Kidney epithelial cell (primary cell): Measurements from ENCODE around the gene ELAVL1. TPM values are rescaled to one million over a fixed set of nuclear protein-coding genes. Genes with fewer than 3 reads are reported as not detected.

Experiments used
- DNase-seq: peaks from one replicate; pipeline ENCODE4 v3.0.0-alpha.2; 2010; ENCODE audit warnings: low read depth
- H3K27me3 ChIP-seq: 2 replicates; pipeline ENCODE4 v1.6.0; 2011; ENCODE audit warnings: low read length; ENCODE audit not compliant: control insufficient read depth, insufficient read depth
- H3K36me3 ChIP-seq: 2 replicates; pipeline ENCODE4 v1.5.1; 2011; ENCODE audit warnings: low read length; ENCODE audit not compliant: control insufficient read depth, insufficient read depth
- H3K4me3 ChIP-seq: 2 replicates; pipeline ENCODE4 v1.5.1; 2011; ENCODE audit warnings: low read depth, mild to moderate bottlenecking, control low read depth, low read length
- total RNA-seq: library from RNA; depleted of rRNA; stranded (reverse); fragments of >200 nt; gene quantifications from 2 replicates; pipeline ENCODE4 v1.2.3, GENCODE V29; 2015
- TF ChIP-seq, protein P1 (sequence below): IDR thresholded peaks from 2 replicates; pipeline ENCODE4 v1.5.1; 2011; ENCODE audit warnings: mild to moderate bottlenecking, moderate library complexity, low read length, control low read depth, inconsistent platforms; ENCODE audit not compliant: insufficient read depth, poor library complexity, severe bottlenecking

The ELAVL1 gene
- total RNA-seq, 1 donor from 2014 or later: 65.9 TPM

DNA sequence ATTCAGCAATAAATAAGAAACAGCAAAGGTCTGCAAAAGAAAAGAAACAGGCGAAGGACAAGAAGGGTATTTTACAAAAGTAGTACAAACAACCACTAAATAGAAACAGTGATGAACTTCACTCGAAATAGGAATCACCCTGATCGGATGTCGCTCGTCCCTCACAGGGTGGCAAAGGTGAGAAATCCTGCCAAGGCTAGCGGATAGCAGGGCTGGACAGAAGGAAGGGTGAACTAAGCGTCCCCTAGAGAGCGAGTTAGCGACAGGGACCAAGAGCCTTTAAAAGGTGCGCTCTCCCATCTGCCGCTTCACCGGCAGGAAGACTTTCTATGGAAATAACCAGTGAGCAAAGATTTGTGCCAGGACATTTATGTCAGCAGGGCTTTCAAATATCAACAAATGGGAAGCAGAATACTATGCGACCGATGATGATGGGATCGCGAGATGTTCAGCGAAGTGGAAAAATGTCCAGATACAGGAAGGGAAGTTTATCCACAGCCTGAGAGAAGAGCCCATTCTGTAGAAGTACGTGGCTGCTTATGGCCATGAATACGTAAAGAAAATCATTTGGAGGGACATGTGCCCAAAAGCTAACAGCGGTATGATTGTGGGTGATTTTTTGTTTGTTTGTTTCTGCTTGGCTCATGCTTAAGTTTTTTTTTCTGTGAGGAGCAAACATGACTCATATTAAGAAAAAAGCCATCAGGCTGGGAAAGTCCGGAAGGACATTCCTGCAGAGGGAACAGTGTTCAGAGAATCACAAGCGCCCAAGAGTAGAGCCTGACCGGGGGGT lies 18.9 kb downstream of the ELAVL1 start:
- DNase-seq: peak; percentile 49
- no peaks in the 10 kb centered on the region for H3K27me3 ChIP-seq
- H3K4me3 ChIP-seq: no peak overlapping the region
- peaks cover 6% of the 10 kb centered on the region for H3K36me3 ChIP-seq
- TF ChIP-seq, protein P1, sequence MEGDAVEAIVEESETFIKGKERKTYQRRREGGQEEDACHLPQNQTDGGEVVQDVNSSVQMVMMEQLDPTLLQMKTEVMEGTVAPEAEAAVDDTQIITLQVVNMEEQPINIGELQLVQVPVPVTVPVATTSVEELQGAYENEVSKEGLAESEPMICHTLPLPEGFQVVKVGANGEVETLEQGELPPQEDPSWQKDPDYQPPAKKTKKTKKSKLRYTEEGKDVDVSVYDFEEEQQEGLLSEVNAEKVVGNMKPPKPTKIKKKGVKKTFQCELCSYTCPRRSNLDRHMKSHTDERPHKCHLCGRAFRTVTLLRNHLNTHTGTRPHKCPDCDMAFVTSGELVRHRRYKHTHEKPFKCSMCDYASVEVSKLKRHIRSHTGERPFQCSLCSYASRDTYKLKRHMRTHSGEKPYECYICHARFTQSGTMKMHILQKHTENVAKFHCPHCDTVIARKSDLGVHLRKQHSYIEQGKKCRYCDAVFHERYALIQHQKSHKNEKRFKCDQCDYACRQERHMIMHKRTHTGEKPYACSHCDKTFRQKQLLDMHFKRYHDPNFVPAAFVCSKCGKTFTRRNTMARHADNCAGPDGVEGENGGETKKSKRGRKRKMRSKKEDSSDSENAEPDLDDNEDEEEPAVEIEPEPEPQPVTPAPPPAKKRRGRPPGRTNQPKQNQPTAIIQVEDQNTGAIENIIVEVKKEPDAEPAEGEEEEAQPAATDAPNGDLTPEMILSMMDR: no peak

DNA sequence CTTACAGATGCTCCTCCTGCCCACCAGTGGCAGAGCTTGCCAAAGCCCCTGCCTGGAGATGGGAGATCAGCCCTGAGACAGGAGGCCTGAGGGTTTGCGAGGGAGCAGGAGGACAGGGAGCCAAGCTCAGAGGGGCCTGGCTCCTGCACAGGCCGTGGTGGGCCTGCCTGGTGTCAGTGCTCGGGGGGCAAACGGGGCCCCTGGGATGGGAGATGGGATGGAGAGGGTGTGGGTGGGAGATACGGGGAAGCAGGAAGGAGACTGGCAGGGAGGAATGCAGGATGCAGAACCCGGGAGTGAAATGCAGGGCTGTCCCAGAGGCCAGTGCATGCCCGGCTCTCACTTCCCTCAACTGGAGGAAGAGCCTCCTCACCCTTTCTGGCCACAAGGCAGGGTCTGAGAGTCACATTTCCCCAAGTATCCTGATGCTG lies 19.9 kb downstream of the ELAVL1 start:
- Histone ChIP-seq H3K27me3 (no peaks in the 10 kb centered on the region), H3K4me3 (no peak overlapping the region), H3K36me3 (peaks cover 4% of the 10 kb centered on the region)
- TF ChIP-seq, protein P1: no peak
- DNase-seq: no peak

DNA sequence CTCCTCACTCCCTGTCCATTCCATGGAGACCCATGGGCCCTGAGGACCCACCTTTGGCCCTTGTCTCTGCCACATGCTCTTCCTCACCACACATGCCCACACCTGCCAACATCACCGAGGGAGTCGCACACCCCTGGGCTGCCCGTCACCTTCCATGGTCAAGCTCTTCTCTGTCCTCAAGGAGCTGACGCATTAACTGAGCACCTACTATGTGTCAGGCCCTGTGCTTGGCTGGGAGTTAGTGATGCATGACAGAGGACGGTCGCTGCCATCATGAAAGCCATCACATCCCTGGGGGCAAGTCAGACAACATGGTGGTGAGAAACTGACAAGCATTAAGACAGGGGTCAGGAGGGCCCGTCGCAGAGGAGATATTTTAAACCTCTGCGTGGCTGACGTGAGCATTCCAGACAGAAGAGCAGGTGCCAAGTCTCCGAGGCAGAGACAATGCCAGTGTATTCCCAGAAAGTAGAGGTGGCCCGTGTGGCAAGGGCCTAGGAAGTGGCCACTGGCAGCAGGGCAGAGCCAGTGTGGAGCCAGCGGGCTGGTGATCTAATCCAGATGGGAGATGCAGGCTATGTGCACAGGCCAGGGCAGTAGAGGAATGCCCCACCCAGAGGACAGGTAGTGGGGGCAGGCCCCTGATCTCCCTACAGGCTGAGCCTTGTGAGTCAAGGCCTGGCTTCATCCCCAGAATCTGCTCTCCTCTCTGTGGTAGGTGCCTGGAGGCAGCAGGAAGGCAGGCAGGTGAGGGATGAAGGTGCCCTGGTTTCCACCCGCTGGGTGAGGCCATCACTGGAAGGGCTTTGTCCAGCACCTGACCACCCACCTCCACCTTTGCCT lies 21.2 kb downstream of the ELAVL1 start:
- no peak overlapping the region for H3K4me3 ChIP-seq
- H3K27me3 ChIP-seq: no peaks in the 10 kb centered on the region
- TF ChIP-seq, protein P1: no peak
- no peak for DNase-seq
- peaks cover 6% of the 10 kb centered on the region for H3K36me3 ChIP-seq

- TF ChIP-seq, protein P1: no peak
- Histone ChIP-seq H3K4me3 (no peak overlapping the region), H3K36me3 (peaks cover 4% of the 10 kb centered on the region), H3K27me3 (no peaks in the 10 kb centered on the region)
- DNase-seq: no peak
Measured at GRCh38 chr19:7983286-7983950, 22.0 kb downstream of the ELAVL1 start.

DNA sequence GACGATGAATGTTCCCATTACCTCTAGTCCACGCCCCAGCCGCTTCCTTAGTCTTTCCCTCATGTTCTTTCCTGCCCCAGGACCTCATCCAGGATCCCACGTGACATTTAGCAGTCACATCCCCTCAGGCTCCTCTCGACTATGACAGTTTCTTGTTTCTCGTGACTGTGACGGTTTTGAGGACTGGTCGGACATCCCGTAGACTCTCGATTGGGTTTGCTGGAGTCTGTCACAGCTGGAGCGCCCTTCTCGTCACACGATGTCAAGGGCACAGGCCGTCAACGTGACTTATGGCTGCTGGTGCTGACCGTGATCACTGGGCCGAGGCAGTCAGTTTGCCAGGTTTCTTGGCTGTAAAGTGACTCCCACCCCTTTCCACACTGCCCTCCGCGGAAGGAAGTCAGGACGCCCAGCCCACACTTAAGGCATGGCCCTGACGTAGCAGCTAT lies 22.8 kb downstream of the ELAVL1 start:
- peaks cover 4% of the 10 kb centered on the region for H3K36me3 ChIP-seq

More for the DNA sequence above, 22.8 kb downstream of the ELAVL1 start:
- no peak for DNase-seq
- H3K27me3 ChIP-seq: no peaks in the 10 kb centered on the region
- TF ChIP-seq, protein P1: no peak
- H3K4me3 ChIP-seq: no peak overlapping the region
